ENCODE data around the gene SFXN2. TPM values are rescaled to one million over a fixed set of nuclear protein-coding genes. Genes with fewer than 3 reads are reported as not detected.
A peak's percentile ranks its signal among the peaks of the same experiment; 100 is the strongest.
"Not testable (repeated sequence)": the region's sequence is repeated elsewhere in the genome, so short reads cannot be mapped to it uniquely, and the experiment has no call there.

SFXN2 gene
- 25.5 TPM for total RNA-seq

DNA sequence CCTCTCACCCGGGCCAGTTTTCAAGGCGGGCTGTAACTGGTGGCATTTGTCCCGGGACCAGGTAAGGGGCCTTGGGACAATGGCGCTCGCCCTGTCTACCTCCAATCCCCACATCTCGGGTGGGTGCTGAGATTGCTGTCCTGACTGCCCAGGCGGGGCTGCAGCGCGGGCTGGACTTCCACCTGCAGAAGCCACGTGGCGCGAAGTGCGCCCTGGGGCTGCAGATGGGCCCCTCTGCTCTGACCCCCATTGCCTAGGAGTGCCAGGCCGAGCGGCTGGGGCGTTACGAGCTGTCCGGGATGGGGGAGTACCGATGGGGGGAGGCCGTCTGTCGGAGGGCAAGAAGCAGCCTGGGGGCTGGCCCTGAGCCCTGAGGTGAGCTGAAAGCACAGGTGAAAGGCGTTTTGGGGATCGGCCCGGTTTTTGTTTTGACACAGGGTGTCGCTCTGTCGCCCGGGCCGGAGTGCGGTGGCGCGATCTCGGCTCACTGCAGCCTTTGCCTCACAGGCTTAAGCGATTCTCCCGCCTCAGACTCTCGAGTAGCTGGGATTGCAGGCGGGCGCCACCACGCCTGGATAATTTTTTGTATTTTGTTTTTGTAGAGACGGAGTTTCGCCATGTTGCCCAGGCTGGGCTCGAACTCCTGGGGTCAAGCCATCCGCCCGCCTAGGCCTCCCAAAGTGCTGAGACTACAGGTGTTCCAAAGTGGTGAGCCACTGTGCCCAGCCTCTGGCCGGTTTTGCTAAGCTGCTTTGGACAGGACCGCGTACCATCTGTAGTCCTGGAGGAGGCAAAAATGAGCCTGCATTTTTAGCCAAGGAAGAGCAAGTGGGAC is at the start of gene SFXN2:
Gene SFXN2 (plus strand): TSS at position 16 of the 835 bp plus-strand sequence. CDS start 12,001 bp downstream, outside the sequence.
- peak; percentile 76 for DNase-seq (ENCODE audit: low spot score)
- ATAC-seq = peak; percentile 52

- no peak for ATAC-seq
- DNase-seq (ENCODE audit: low spot score) = no peak
Observed at GRCh38 chr10:102665904-102666509, 48.4 kb upstream of the SFXN2 start.

GRCh38 chr10:102667411-102667810 is 47.0 kb upstream of the SFXN2 start:
- not testable (repeated sequence) for ATAC-seq; DNase-seq (ENCODE audit: low spot score)

- no peak for DNase-seq (ENCODE audit: low spot score)
- no peak for ATAC-seq
Observed at GRCh38 chr10:102668326-102669107, 45.9 kb upstream of the SFXN2 start.

DNA sequence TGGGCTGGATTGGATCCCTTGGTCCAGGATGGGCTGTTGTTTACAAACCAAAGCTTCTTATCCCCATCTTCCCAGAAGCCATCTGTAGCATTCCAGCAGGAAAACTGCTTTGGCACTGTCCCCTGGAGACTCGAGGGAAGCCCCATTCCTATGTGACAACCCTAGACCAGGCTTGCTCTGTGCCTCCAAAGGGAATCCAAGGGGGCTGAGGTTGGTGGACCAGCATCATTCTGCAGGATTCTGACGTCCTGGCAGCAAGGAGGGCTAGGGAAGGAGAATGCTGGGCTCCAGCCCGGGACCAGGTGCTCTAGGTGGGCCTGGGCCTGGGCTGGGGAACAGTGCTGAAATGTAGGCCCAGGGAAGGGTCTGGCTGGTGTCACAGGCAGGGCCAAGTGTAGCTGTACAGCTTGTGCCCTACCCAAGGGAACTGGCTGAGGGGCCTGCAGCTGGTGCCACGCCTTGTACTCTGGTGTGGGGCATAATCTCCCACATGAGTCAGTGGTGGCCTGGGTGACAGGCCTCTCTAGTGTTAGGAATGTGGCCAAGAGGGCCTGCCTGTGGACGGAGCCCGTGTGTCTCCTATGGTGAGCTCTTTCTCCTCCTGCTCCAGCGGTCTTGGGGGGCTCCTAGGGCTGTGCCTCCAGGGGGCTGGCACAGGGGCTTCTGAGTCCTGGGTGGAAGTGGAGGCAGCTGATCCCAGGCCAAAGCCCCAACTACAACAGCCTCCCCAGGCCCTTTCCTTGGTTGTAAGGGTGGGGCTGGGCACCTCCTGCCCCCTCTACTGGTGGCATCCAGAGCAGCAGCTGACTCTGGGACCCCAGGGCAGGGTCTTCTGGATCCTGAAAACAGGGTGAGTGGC is 45.0 kb upstream of the SFXN2 start:
- ATAC-seq = peak; percentile 9

GRCh38 chr10:102670065-102670670 is 44.3 kb upstream of the SFXN2 start:
- no peak for DNase-seq (ENCODE audit: low spot score)
- ATAC-seq = no peak

More for the DNA sequence above, 45.0 kb upstream of the SFXN2 start:
- DNase-seq (ENCODE audit: low spot score) = no peak

- DNase-seq (ENCODE audit: low spot score) (no peak), ATAC-seq (no peak)
Observed at GRCh38 chr10:102670871-102671434, 43.5 kb upstream of the SFXN2 start.

DNA sequence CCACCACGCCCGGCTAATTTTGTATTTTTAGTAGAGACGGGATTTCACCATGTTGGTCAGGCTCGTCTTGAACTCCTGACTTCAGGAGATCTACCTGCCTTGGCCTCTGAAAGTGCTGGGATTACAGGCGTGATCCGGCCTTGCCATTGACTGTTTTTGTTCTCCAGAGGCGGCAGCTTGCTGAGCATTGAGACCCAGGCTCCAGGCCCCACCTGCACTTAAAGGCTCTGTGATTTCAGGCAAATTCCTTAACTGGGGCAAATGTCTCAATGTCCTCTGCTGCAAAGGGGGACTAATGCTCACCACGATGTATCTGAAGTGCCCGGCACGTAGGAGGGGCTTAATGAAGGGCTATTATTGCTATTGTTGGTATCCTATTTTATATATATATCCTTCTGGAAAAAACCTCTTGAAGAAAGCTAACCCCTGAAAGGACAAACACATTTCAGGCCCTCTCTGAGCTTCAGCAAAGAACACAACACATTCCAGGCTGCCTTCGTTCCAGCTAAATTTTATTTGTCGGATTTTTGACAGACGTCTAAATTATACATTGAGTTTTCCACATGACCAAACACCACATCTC is 41.1 kb upstream of the SFXN2 start:
- ATAC-seq (no peak), DNase-seq (ENCODE audit: low spot score) (no peak)

GRCh38 chr10:102673819-102674511 is 40.5 kb upstream of the SFXN2 start:
- DNase-seq (ENCODE audit: low spot score) (no peak), ATAC-seq (peak; percentile 20)

DNA sequence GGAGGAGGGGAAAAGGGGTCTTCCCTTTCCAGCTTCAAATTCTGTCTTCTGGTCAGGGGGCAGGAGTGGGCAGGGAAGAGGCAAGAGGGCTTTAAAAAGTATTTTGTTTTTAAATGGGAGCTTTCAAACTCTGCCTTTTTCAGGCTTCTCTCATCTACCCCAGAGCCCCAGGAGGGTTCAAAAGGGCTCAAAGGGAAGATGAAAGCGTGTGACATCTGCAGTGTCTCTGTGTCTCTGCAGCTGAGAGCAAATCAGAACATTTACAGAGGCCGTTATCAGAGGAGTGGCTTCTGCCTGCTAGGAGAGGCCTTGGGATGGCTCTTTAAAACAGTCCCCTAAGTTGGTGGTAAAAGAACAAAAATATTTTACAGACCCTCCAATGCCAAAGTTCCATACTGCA is 39.9 kb upstream of the SFXN2 start:
- no peak for DNase-seq (ENCODE audit: low spot score)

GRCh38 chr10:102675011-102675665 is 39.3 kb upstream of the SFXN2 start:
- no peak for DNase-seq (ENCODE audit: low spot score)
- no peak for ATAC-seq

More for the DNA sequence above, 39.9 kb upstream of the SFXN2 start:
- ATAC-seq = no peak

DNA sequence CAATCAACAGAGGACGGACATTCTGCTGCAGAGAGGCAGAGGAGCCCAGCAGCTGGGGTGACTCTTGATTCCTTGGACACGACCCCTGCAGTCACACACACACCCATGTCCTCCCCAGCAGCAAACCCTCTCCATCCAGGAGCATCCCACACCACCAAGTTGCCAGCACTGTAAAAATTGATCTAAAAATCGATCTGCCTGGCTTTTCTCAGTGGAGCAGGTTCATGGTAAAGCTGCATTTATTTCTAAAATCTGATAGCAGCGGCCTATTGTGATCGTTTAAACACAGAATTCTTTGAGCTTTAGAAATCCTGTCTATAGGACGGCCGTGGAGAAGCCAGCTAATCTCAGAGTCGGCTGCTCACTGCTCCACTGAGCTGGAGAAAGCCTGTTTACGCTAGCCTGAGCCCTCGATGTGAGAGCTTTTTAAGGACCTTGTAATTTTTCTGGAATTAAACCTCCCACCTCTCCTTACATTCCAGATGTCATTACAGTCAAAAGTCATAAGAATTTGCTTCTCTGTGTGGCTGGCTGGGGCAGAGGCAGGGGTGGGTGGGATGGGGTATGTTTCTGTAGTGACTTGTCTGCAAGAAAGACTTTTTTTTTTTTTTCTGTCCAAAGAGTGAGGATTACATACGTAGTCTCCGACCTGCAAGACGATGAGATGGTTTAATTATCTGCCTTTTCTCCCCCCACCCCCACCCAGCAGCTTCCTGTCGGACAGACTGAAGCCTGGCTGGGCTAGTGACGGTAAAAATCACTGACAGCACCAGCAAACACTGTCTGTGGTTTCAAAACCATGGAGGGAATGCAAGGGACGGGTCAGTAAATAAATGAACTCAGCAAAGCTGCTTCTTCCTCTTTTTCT is 38.5 kb upstream of the SFXN2 start:
- DNase-seq (ENCODE audit: low spot score) (no peak), ATAC-seq (no peak)

- no peak for DNase-seq (ENCODE audit: low spot score)
- ATAC-seq = no peak
Observed at GRCh38 chr10:102676534-102677315, 37.7 kb upstream of the SFXN2 start.

DNA sequence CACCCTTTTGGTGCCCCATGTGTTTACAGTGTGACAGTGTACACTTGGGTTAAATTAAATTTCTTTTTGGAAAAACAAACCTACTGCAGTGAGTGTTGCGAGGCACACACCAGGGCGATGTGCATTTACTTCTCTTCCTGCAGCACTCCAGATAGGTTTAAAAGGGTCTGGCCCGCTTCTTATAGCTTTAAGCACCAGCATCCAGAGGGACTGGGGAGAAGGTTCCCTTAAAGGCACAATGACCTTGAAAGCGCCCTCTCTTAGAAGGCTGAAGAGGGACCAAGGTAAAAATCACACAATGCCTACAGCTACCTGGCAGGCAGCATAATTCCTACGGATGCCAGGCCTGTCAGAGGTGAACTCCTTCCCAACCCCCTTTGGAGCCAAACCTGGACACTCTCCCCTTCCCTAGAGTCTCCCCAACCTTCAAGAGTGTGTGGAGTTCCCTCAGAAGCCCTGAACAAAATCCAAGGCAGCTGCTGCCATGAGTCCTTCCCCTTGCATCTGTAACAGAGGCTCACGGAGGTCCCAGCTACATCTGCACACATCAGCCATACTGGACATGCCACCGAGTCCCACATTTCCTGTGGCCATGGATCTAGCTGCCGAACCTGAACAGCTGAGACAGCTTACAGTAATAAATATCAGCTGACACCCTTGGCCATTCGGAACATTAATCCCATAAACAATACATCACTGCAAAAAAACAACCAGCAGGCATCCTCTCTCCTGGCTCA is 36.9 kb upstream of the SFXN2 start:
- ATAC-seq = no peak
- no peak for DNase-seq (ENCODE audit: low spot score)

GRCh38 chr10:102678068-102678400 is 36.4 kb upstream of the SFXN2 start:
- DNase-seq (ENCODE audit: low spot score) (peak; percentile 46), ATAC-seq (peak; percentile 28)

DNA sequence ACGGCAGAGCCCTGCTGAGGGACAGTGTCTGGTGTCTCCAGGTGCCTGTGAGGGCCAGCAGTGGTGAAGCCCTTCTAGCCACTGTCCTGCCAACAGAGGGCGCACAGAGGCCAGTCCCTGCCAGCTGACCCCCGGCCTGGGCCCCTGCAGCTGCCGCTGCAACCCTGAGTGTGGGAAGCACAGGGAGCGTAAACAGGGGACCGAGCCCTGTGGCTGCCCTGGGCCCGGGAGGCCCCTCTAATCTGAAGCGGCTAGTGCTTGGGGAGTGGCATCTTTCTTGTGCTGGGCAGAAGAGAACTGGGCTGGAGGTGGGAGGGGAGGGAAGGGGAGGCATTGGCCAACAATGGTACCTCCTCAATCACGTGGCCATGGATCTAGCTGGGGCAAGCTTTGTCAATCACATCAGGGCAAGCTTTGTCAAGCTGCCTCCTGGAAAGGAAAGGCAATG is 35.6 kb upstream of the SFXN2 start:
- DNase-seq (ENCODE audit: low spot score) (peak; percentile 69), ATAC-seq (peak; percentile 86)

All from left lobe of liver (tissue), 2 donors.